WERI-Rb-1 (cell line): ENCODE measurements around the gene GDF10.

Experiments
- DNase-seq: peaks from one replicate; pipeline ENCODE4 v3.0.0-alpha.2; 2020
- H3K27ac ChIP-seq: fragments of 250-450 bp; sonication (Bioruptor Pico); 2 replicates; pipeline ENCODE4 v1.5.1; 2020; ENCODE audit warnings: mild to moderate bottlenecking, moderate library complexity
- H3K27me3 ChIP-seq: fragments of 250-450 bp; sonication (Bioruptor Pico); 2 replicates; pipeline ENCODE4 v1.5.1; 2021; ENCODE audit warnings: mild to moderate bottlenecking, low read depth, moderate library complexity; ENCODE audit not compliant: insufficient read depth, severe bottlenecking
- H3K36me3 ChIP-seq: fragments of 250-450 bp; sonication (Bioruptor Pico); 2 replicates; pipeline ENCODE4 v1.5.1; 2020; ENCODE audit warnings: mild to moderate bottlenecking, moderate library complexity
- H3K4me3 ChIP-seq: 2 replicates; pipeline ENCODE4 v1.5.1; 2011; ENCODE audit warnings: low read depth, mild to moderate bottlenecking, control low read depth, low read length
- H3K9me3 ChIP-seq: fragments of 250-450 bp; sonication (Bioruptor Pico); 2 replicates; pipeline ENCODE4 v1.5.1; 2021; ENCODE audit warnings: mild to moderate bottlenecking, moderate library complexity; ENCODE audit not compliant: severe bottlenecking
- TF ChIP-seq, protein P1 (sequence below): IDR thresholded peaks from 2 replicates; pipeline ENCODE4 v1.5.1; 2011; ENCODE audit warnings: low read depth, mild to moderate bottlenecking, control low read depth, inconsistent platforms, low read length

Gene GDF10

GRCh38 chr10:47312663-47312995 lies 12.6 kb downstream of the GDF10 start:
- TF ChIP-seq, protein P1, sequence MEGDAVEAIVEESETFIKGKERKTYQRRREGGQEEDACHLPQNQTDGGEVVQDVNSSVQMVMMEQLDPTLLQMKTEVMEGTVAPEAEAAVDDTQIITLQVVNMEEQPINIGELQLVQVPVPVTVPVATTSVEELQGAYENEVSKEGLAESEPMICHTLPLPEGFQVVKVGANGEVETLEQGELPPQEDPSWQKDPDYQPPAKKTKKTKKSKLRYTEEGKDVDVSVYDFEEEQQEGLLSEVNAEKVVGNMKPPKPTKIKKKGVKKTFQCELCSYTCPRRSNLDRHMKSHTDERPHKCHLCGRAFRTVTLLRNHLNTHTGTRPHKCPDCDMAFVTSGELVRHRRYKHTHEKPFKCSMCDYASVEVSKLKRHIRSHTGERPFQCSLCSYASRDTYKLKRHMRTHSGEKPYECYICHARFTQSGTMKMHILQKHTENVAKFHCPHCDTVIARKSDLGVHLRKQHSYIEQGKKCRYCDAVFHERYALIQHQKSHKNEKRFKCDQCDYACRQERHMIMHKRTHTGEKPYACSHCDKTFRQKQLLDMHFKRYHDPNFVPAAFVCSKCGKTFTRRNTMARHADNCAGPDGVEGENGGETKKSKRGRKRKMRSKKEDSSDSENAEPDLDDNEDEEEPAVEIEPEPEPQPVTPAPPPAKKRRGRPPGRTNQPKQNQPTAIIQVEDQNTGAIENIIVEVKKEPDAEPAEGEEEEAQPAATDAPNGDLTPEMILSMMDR: no peak
- Histone ChIP-seq H3K4me3 (no peak overlapping the region), H3K27me3 (no peaks in the 10 kb centered on the region), H3K36me3 (no peaks in the 10 kb centered on the region), H3K9me3 (no peaks in the 10 kb centered on the region), H3K27ac (no peak overlapping the region)
- no peak for DNase-seq

- TF ChIP-seq, protein P1: no peak
- H3K4me3 ChIP-seq: no peak overlapping the region
Observed at GRCh38 chr10:47314416-47314970, 14.5 kb downstream of the GDF10 start.

GRCh38 chr10:47315421-47315820 lies 15.4 kb downstream of the GDF10 start:
- Histone ChIP-seq H3K27me3 (no peaks in the 10 kb centered on the region), H3K4me3 (no peak overlapping the region), H3K36me3 (no peaks in the 10 kb centered on the region), H3K9me3 (no peaks in the 10 kb centered on the region), H3K27ac (no peak overlapping the region)
- TF ChIP-seq, protein P1: no peak
- DNase-seq: no peak

More at GRCh38 chr10:47314416-47314970, 14.5 kb downstream of the GDF10 start:
- no peaks in the 10 kb centered on the region for H3K36me3 ChIP-seq
- H3K9me3 ChIP-seq: no peaks in the 10 kb centered on the region
- H3K27ac ChIP-seq: no peak overlapping the region
- H3K27me3 ChIP-seq: no peaks in the 10 kb centered on the region
- no peak for DNase-seq

- H3K4me3 ChIP-seq: no peak overlapping the region
- no peaks in the 10 kb centered on the region for H3K9me3 ChIP-seq
- H3K27me3 ChIP-seq: no peaks in the 10 kb centered on the region
- TF ChIP-seq, protein P1: no peak
- H3K27ac ChIP-seq: no peak overlapping the region
- no peak for DNase-seq
- H3K36me3 ChIP-seq: no peaks in the 10 kb centered on the region
Observed at GRCh38 chr10:47316131-47316530, 16.1 kb downstream of the GDF10 start.

DNA sequence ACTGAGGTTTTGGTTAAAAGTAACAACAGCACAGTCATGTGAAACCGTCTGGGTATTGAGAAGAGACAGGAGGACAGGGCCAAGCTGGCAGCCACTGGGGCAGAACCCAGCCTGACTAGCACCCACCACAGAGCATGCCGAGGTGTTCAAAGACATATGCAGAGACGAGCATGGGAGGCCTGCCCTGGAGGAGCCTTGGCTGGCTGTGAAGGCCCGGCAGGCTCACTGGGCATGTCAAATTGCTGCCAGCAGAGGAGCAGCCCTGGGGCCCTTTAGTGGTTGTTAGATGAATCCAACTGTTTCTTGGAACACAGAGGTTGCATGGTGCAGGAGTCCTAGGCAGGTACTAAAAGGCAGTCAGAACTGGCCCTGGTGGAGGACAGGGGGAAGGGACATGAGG lies 17.3 kb downstream of the GDF10 start:
- no peaks in the 10 kb centered on the region for H3K27me3 ChIP-seq
- H3K27ac ChIP-seq: no peak overlapping the region
- H3K9me3 ChIP-seq: no peaks in the 10 kb centered on the region
- TF ChIP-seq, protein P1: 0 out of 2 replicates have a peak, but pooled peaks have one; percentile 15
- no peak overlapping the region for H3K4me3 ChIP-seq
- DNase-seq: no peak
- H3K36me3 ChIP-seq: no peaks in the 10 kb centered on the region

DNA sequence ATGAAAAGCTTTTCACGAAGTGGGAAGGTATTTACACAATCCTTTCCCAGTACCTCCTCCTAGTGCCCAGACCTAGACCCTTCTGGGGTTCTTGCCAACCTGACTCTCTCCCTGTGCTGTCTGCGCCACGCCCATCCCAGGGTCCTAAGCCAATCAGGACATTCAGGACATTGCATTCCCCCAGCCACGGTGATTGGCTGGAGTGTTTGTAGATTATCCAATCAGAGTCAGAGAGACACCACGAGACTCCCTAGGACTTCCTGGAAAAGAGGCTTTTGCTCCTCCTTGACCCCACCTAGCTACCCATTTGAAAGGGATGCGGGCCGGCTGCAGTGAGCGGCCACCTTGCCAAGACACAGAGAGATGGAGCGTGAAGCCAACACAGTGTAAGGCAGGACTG lies 18.7 kb downstream of the GDF10 start:
- no peak for DNase-seq
- Histone ChIP-seq H3K4me3 (no peak overlapping the region), H3K9me3 (no peaks in the 10 kb centered on the region), H3K36me3 (no peaks in the 10 kb centered on the region), H3K27me3 (no peaks in the 10 kb centered on the region), H3K27ac (no peak overlapping the region)
- TF ChIP-seq, protein P1: no peak
